Psoas muscle (tissue), 8 donors: ENCODE results near the gene WNT5A. TPM values are rescaled to one million over a fixed set of nuclear protein-coding genes. Genes with fewer than 3 reads are reported as not detected.

Source experiments
- ATAC-seq, 4 donors: fragments of 200-7000 bp; cut with Tn5 transposase; one replicate each; pipeline ENCODE4 v1.9.1; 2020; ENCODE audit warnings: moderate library complexity in 3 of 4, mild to moderate bottlenecking in 2 of 4
- DNase-seq, 2 donors: peaks; one replicate each; pipeline ENCODE4 v3.0.0-alpha.2; 2020
- H3K27ac ChIP-seq: fragments of 200-600 bp; one replicate; pipeline ENCODE4 v1.8.0; 2022
- H3K27me3 ChIP-seq, 3 donors: fragments of 200-600 bp in 1 of 3; one replicate each; pipeline versions ENCODE4 v1.6.1 to v1.8.0; 2013 to 2022; ENCODE audit warnings: low read length in 2 of 3, mild to moderate bottlenecking in 2 of 3, moderate library complexity in 1 of 3; ENCODE audit not compliant: insufficient read depth in 3 of 3
- H3K36me3 ChIP-seq, 2 donors: fragments of 200-600 bp in 1 of 2; one replicate each; pipeline versions ENCODE4 v1.6.1 to v1.8.0; 2013 to 2022; ENCODE audit warnings: low read depth in 1 of 2, mild to moderate bottlenecking in 1 of 2, moderate library complexity in 1 of 2; ENCODE audit not compliant: insufficient read depth in 1 of 2
- H3K4me1 ChIP-seq: fragments of 200-600 bp; one replicate; pipeline ENCODE4 v1.8.0; 2022
- H3K4me3 ChIP-seq: fragments of 200-600 bp; one replicate; pipeline ENCODE4 v1.8.0; 2022; ENCODE audit warnings: mild to moderate bottlenecking
- H3K9me3 ChIP-seq: fragments of 200-600 bp; one replicate; pipeline ENCODE4 v1.8.0; 2022
- CTCF ChIP-seq: fragments of 200-600 bp; IDR thresholded peaks from one replicate; pipeline ENCODE4 v1.8.0; 2022; ENCODE audit warnings: antibody characterized with exemption
- WGBS, 3 donors: extraction: QIAGEN DNeasy Blood & Tissue Kit; methylation state at CpG; one replicate each; pipeline versions ENCODE4 v1.1.6 to v1.1.7; 2013; 5-methylcytosine and 5-hydroxymethylcytosine counted together
- intact Hi-C, 2 donors: fragments of 100-400 bp; cut with DNase I; formaldehyde crosslinking; loops; one replicate each; pipeline versions ENCODE4 v1.11.0 to v1.14.2; 2022
- long read RNA-seq, 2 donors: library from polyadenylated mRNA; unstranded; transcript quantifications; one replicate each; pipeline ENCODE4 v2.0.0, GENCODE V29; 2021
- polyA plus RNA-seq, 3 donors: library from polyadenylated mRNA; stranded (reverse); fragments of 200-250 nt; gene quantifications; one replicate each; pipeline ENCODE4 v1.2.3, GENCODE V29; 2013
- total RNA-seq, 4 donors: library from RNA; stranded (reverse); fragmentation: NEBNext Ultra II Directional in 2 of 4; extraction: Animal tissue kit (Norgen Biotek cat#: 25700) in 2 of 4; gene quantifications; one replicate each; pipeline versions ENCODE4 v1.2.1 to v1.2.4, GENCODE V29; 2021 to 2023
- donor health status: healthy with polysubstance abuse.
- donor health status: DM: no; HTN: no; CAD: no; lungs with moderate emphysema.
- donor health status: Bipolar disorder and iron deficiency.
- donor health status: healthy.
- donor health status: DM: yes; HTN: yes; CAD: no.
- donor health status: DM: no; HTN: no; CAD: no.
- donor health status: DM: no; HTN: no; CAD: no.
- donor health status: DM: yes; HTN: yes; CAD: no.

WNT5A gene
- total RNA-seq (1 to 10 TPM in 3 of 4 donors, under 1 TPM in 1; 0.59 to 6.2 (median 2.0) TPM), polyA plus RNA-seq (1 to 10 TPM in 1 of 3 donors, under 1 TPM in 2; 0.43 to 2.3 (median 0.44) TPM)
- long read RNA-seq, donor 1 = 0 reads
- long read RNA-seq, donor 2, full-length matches to known transcripts = 1 of 1 reads
- long read RNA-seq, donor 2, partial matches to known transcripts = 0 of 1 reads
- long read RNA-seq, donor 2, other reads (novel, unspliced or antisense) = 0 of 1 reads

DNA sequence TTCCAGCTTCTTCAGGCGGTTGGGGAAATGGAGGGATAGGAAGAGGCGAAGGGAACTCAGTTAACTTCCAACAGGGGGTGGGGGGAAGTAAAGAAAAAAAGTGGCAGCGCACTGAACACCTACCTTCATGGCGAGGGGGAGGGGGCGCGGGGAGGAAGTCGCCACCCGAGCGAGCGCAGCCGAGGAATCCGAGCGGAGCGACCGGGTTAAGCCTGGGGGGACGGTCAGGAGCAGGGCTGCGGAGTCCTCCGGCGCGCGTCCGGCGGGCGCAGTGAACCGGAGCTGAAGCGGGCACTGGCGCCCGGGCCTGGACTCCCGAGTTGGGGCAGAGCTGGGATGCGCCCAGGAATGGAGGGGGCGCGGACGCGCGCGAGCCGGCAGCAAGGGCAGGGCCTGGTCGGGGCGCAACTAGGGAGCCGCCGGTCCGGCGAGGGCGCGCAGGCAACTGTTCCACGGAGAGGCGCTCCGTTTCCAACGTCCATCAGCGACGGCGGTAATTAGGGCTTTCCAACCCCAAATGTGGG, at the start of gene WNT5A:
TSS of gene WNT5A (minus strand) at position 450 of the 524 bp plus-strand sequence. CDS start at position 129, 321 bp downstream.
- ATAC-seq = peak; percentile 31 to 46 (median 43)

DNA sequence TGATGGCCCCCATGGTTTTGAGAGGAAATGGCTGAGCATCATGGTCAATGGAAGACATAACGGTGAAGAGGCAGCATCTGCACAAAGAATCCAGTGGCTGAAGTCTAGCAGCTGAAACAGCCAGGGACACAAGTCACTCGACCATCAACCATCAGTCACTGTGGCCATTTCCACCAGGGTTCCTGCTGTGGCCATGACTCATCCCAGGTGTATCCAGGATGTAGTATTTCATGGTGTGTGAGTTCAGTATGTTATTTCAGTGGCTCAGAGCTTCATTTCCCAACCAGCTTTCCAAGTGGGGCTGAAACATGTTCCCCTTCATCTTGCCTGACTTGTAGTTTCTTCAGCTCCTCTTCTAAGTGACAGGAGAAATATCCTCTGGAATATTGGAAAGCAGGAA, 47.8 kb upstream of the WNT5A start:
- intact Hi-C loops = no loop called here
- DNase-seq (no peak), ATAC-seq (no peak)
- Histone ChIP-seq H3K4me1 (no peaks in the 10 kb centered on the region), H3K27me3 (no peaks in the 10 kb centered on the region), H3K27ac (no peak overlapping the region), H3K4me3 (no peak overlapping the region), H3K9me3 (no peaks in the 10 kb centered on the region), H3K36me3 (no peaks in the 10 kb centered on the region)
- 62 to 69% (median 66%) methylated on average over 2 of the region's 2 CpGs for WGBS, 3 donors
- no peak for TF ChIP-seq CTCF

More for the DNA sequence above, at the start of gene WNT5A:
- peak; percentile 39 to 72 for DNase-seq
- peaks cover 3% of the 10 kb centered on the region for H3K4me1 ChIP-seq
- intact Hi-C loops = loop anchor here (5.0 to 10.0 kb wide), 7 partner anchors 238 to 1008 kb away; no protein-coding TSS in a partner anchor
- TF ChIP-seq CTCF = no peak
- peak within 1 kb of the TSS; percentile 86 for H3K4me3 ChIP-seq
- WGBS, 3 donors = 0 to 1% (median 0%) methylated on average over 39 to 52 of the region's 52 CpGs
- H3K9me3 ChIP-seq = no peaks in the 10 kb centered on the region
- peak within 1 kb of the TSS; percentile 59 for H3K27ac ChIP-seq
- no peaks in the 10 kb centered on the region for H3K27me3 ChIP-seq
- no peaks in the 10 kb centered on the region for H3K36me3 ChIP-seq

- Histone ChIP-seq H3K27ac (no peak overlapping the region), H3K27me3 (no peaks in the 10 kb centered on the region), H3K36me3 (no peaks in the 10 kb centered on the region), H3K4me3 (no peak overlapping the region), H3K4me1 (no peaks in the 10 kb centered on the region), H3K9me3 (no peaks in the 10 kb centered on the region)
- 93 to 99% (median 97%) methylated on average over 3 of the region's 3 CpGs for WGBS, 3 donors
- intact Hi-C loops = no loop called here
- no peak for TF ChIP-seq CTCF
- no peak for ATAC-seq
- no peak for DNase-seq
These were observed 45.7 kb upstream of the WNT5A start for GRCh38 chr3:55532806-55533205.

GRCh38 chr3:55531321-55531720, 44.2 kb upstream of the WNT5A start:
- intact Hi-C loops = no loop called here
- DNase-seq (no peak), ATAC-seq (no peak)
- no peaks in the 10 kb centered on the region for H3K27me3 ChIP-seq
- 49 to 69% (median 63%) methylated on average over 1 of the region's 1 CpG for WGBS, 3 donors
- H3K9me3 ChIP-seq = no peaks in the 10 kb centered on the region
- H3K27ac ChIP-seq = no peak overlapping the region
- no peak for TF ChIP-seq CTCF
- no peaks in the 10 kb centered on the region for H3K36me3 ChIP-seq
- H3K4me3 ChIP-seq = no peak overlapping the region
- H3K4me1 ChIP-seq = no peaks in the 10 kb centered on the region

- H3K4me3 ChIP-seq = no peak overlapping the region
- no peak for DNase-seq
- H3K27ac ChIP-seq = no peak overlapping the region
- H3K36me3 ChIP-seq = no peaks in the 10 kb centered on the region
- H3K9me3 ChIP-seq = no peaks in the 10 kb centered on the region
- ATAC-seq = no peak
- WGBS, 3 donors = 94 to 100% (median 97%) methylated on average over 4 of the region's 4 CpGs
- no peaks in the 10 kb centered on the region for H3K27me3 ChIP-seq
- intact Hi-C loops = no loop called here
- no peaks in the 10 kb centered on the region for H3K4me1 ChIP-seq
- no peak for TF ChIP-seq CTCF
These were observed 40.3 kb upstream of the WNT5A start for GRCh38 chr3:55527361-55527760.
